Fibroblast of lung (primary cell): Measurements from ENCODE around the gene ERLEC1.

Experiments
- CTCF ChIP-seq, 2 donors: IDR thresholded peaks in 1 of 2; conservative IDR thresholded peaks in 1 of 2; 1 replicate in 1 of 2; 2 replicates in 1 of 2; pipeline ENCODE4 v1.5.1; 2011 to 2012; ENCODE audit warnings: low read length in 2 of 2, control low read depth in 1 of 2, inconsistent platforms in 1 of 2, low read depth in 1 of 2, mild to moderate bottlenecking in 1 of 2
- EZH2 ChIP-seq: IDR thresholded peaks from 2 replicates; pipeline ENCODE4 v1.5.1; 2012; ENCODE audit warnings: low read length, control low read depth, mild to moderate bottlenecking; ENCODE audit errors: missing control alignments

GRCh38 chr2:53821810-53822209 lies 35.0 kb downstream of the ERLEC1 start:
- no peak for TF ChIP-seq CTCF (conservative IDR thresholded peaks at IDR 0.05 in 1 of 2, IDR thresholded peaks at IDR 0.05 in 1 of 2; ENCODE audit: low read depth in 1 of 2, low read length in 2 of 2)
- TF ChIP-seq EZH2 = no peak
